HepG2 (cell line): ENCODE results near the gene GPR61. TPM values are rescaled to one million over a fixed set of nuclear protein-coding genes. Genes with fewer than 3 reads are reported as not detected.

Source experiments
- ATAC-seq: fragments of 200-7000 bp; cut with Tn5 transposase; 3 replicates; pipeline ENCODE4 v1.9.1; 2020; ENCODE audit warnings: mild to moderate bottlenecking, moderate library complexity
- BruUV-seq: library from RNA; stranded (reverse); fragments of 400-500 nt; replicated peaks from 2 replicates; lab custom pipeline; 2021; lab: Mats Ljungman, UMichigan
- CTCF ChIA-PET: fragments of 300-600 bp; formaldehyde crosslinking; extraction: SDS; loops from one replicate; lab custom pipeline; 2021; ENCODE audit warnings: low total read pairs, inconsistent platforms, low intra/inter-chr PET ratio; lab: Yijun Ruan, JAX
- POLR2A ChIA-PET: fragments of 350-600 bp; sonication (Branson Sonifier 250); formaldehyde crosslinking; loops from one replicate; lab custom pipeline; 2020; ENCODE audit warnings: antibody characterized with exemption, inconsistent platforms; lab: Yijun Ruan, JAX
- DNase-seq: peaks from one replicate; pipeline ENCODE4 v3.0.0-alpha.2; 2015; ENCODE audit warnings: low spot score
- FAIRE-seq: peaks from 3 replicates; lab custom pipeline; 2011; peaks lifted over from hg19 to GRCh38; lab: Jason Lieb, UNC
- H2AFZ ChIP-seq: one replicate; pipeline ENCODE4 v1.6.1; 2011; ENCODE audit warnings: low read length, inconsistent platforms
- H3K27ac ChIP-seq: fragments of 300-600 bp; 3 replicates; pipeline ENCODE4 v1.8.0; 2011; ENCODE audit warnings: mixed run types, mild to moderate bottlenecking, mixed read lengths, low read length, inconsistent platforms; ENCODE audit not compliant: insufficient read depth; ENCODE audit errors: extremely low read length
- H3K27me3 ChIP-seq, 2 experiments: fragments of 200-600 bp in 1 of 2; 2 replicates in 1 of 2; 3 replicates in 1 of 2; pipeline versions ENCODE4 v1.6.0 to v1.8.0; 2011; ENCODE audit warnings: low read length in 2 of 2, mild to moderate bottlenecking in 2 of 2, moderate library complexity in 2 of 2, inconsistent platforms in 1 of 2; ENCODE audit not compliant: insufficient read depth in 2 of 2, control insufficient read depth in 1 of 2
- H3K36me3 ChIP-seq, 2 experiments: fragments of 200-600 bp in 1 of 2; replicated peaks in 1 of 2; 2 replicates in 1 of 2; 3 replicates in 1 of 2; pipeline versions ENCODE4 v1.5.1 to v1.8.0; 2011; ENCODE audit warnings: low read length in 2 of 2, inconsistent platforms in 1 of 2; ENCODE audit not compliant: insufficient read depth in 2 of 2, control insufficient read depth in 1 of 2
- H3K4me1 ChIP-seq: 2 replicates; pipeline ENCODE4 v1.5.1; 2012; ENCODE audit warnings: low read length, inconsistent platforms; ENCODE audit not compliant: insufficient read depth
- H3K4me2 ChIP-seq: 2 replicates; pipeline ENCODE4 v1.6.0; 2011; ENCODE audit warnings: low read depth, low read length, inconsistent platforms
- H3K4me3 ChIP-seq, 3 experiments: fragments of 200-600 bp in 1 of 3; sonication (generic), shearing (Covaris generic) in 1 of 3; replicated peaks in 1 of 3; 2 replicates each; pipeline ENCODE4 v1.5.1; 2011 to 2016; ENCODE audit warnings: low read length in 3 of 3, inconsistent platforms in 2 of 3, low read depth in 2 of 3, mild to moderate bottlenecking in 2 of 3, control low read depth in 1 of 3, mixed read lengths in 1 of 3; ENCODE audit not compliant: insufficient read depth in 1 of 3
- H3K79me2 ChIP-seq: one replicate; pipeline ENCODE4 v1.6.1; 2011; ENCODE audit warnings: low read length, inconsistent platforms; ENCODE audit not compliant: insufficient read depth
- H3K9ac ChIP-seq: 2 replicates; pipeline ENCODE4 v1.6.0; 2011; ENCODE audit warnings: mild to moderate bottlenecking, low read depth, low read length, inconsistent platforms; ENCODE audit not compliant: insufficient read depth
- H3K9me3 ChIP-seq: 2 replicates; pipeline ENCODE4 v1.5.1; 2012; ENCODE audit warnings: mild to moderate bottlenecking, low read length
- H4K20me1 ChIP-seq: 2 replicates; pipeline ENCODE4 v1.6.0; 2011; ENCODE audit warnings: inconsistent platforms, mild to moderate bottlenecking, low read length, moderate library complexity; ENCODE audit not compliant: insufficient read depth
- BCLAF1 ChIP-seq: fragments of 450-650 bp; IDR thresholded peaks from 2 replicates; pipeline ENCODE4 v1.6.1; 2017; ENCODE audit warnings: mild to moderate bottlenecking
- ERF ChIP-seq: IDR thresholded peaks from 2 replicates; pipeline ENCODE4 v1.6.1; 2018; ENCODE audit warnings: missing biosample characterization, missing genetic modification reagents
- HNF1A ChIP-seq, 2 experiments: sonication (generic) in 1 of 2; formaldehyde crosslinking in 1 of 2; IDR thresholded peaks; 2 replicates each; pipeline versions ENCODE4 v1.4.0 to v1.6.1; 2016 to 2020; ENCODE audit warnings: borderline replicate concordance in 1 of 2, low read depth in 1 of 2, mild to moderate bottlenecking in 1 of 2, missing genetic modification reagents in 1 of 2
- MED1 ChIP-seq: sonication (generic); formaldehyde crosslinking; IDR thresholded peaks from 2 replicates; pipeline ENCODE4 v1.4.0; 2020; ENCODE audit warnings: missing genetic modification reagents
- PTBP1 ChIP-seq: fragments of 200-400 bp; formaldehyde crosslinking; IDR thresholded peaks from 2 replicates; pipeline ENCODE4 v1.6.1; 2018; ENCODE audit warnings: low read length, low read depth; ENCODE audit not compliant: poor library complexity, severe bottlenecking
- SP1 ChIP-seq, 2 experiments: fragments of 450-650 bp in 1 of 2; sonication (generic) in 1 of 2; formaldehyde crosslinking in 1 of 2; IDR thresholded peaks; 2 replicates each; pipeline versions ENCODE4 v1.4.0 to v1.6.1; 2016 to 2020; ENCODE audit warnings: missing genetic modification reagents in 1 of 2
- SP140L ChIP-seq: sonication (generic); formaldehyde crosslinking; IDR thresholded peaks from 2 replicates; pipeline ENCODE4 v1.4.0; 2020; ENCODE audit warnings: missing genetic modification reagents, borderline replicate concordance
- TAF1 ChIP-seq: sonication (generic); formaldehyde crosslinking; IDR thresholded peaks from 2 replicates; pipeline ENCODE4 v1.4.0; 2020; ENCODE audit warnings: missing genetic modification reagents
- XRCC5 ChIP-seq: fragments of 200-400 bp; formaldehyde crosslinking; optimal IDR thresholded peaks from 2 replicates; pipeline ENCODE3; 2017; ENCODE audit warnings: mild to moderate bottlenecking, low read length
- ZBTB33 ChIP-seq: sonication (generic); formaldehyde crosslinking; IDR thresholded peaks from 2 replicates; pipeline ENCODE4 v1.4.0; 2020; ENCODE audit warnings: missing genetic modification reagents
- ZFP1 ChIP-seq: IDR thresholded peaks from 2 replicates; pipeline ENCODE4 v1.6.1; 2016
- ZNF138 ChIP-seq: sonication (generic); formaldehyde crosslinking; IDR thresholded peaks from 2 replicates; pipeline ENCODE4 v1.5.0; 2020; ENCODE audit warnings: mild to moderate bottlenecking, low read depth, missing genetic modification reagents
- ZSCAN22 ChIP-seq: sonication (generic); formaldehyde crosslinking; IDR thresholded peaks from 2 replicates; pipeline ENCODE4 v1.4.0; 2020; ENCODE audit warnings: mild to moderate bottlenecking, missing genetic modification reagents
- WGBS: methylation state at CpG from one replicate; pipeline ENCODE4 v1.1.6; 2017; ENCODE audit warnings: low lambda C conversion rate; 5-methylcytosine and 5-hydroxymethylcytosine counted together
- in situ Hi-C: cut with HindIII; loops from 2 replicates; pipeline ENCODE4 v1.10.0; 2017; ENCODE audit warnings: low pct_unique_long_range_greater_than_20kb; ENCODE audit not compliant: extremely low pct_ligation_motif_present
- intact Hi-C: fragments of 100-400 bp; cut with micrococcal nuclease; formaldehyde crosslinking; loops from one replicate; pipeline ENCODE4 v1.10.0; 2022; ENCODE audit not compliant: unreplicated experiment
- polyA plus RNA-seq, 8 experiments: library from polyadenylated mRNA; depleted of rRNA in 3 of 8; stranded (reverse) in 7 of 8; unstranded in 1 of 8; fragments of >200 nt; fragmentation: Illumina TruSeq in 4 of 8; extraction: Trizol in 4 of 8; gene quantifications; 2 replicates each; pipeline versions ENCODE4 v1.2.1 to v1.2.3, GENCODE V29; 2011 to 2016; ENCODE audit warnings: low read depth in 4 of 8, missing spikeins in 1 of 8, mixed read lengths in 1 of 8; ENCODE audit not compliant: insufficient read depth in 1 of 8
- total RNA-seq, 5 experiments: library from RNA; depleted of rRNA; stranded (reverse); fragments of >200 nt; fragmentation: Illumina TruSeq; extraction: Trizol; gene quantifications; 2 replicates each; pipeline ENCODE4 v1.2.3, GENCODE V29; 2016; ENCODE audit warnings: low read depth in 1 of 5
- TF ChIP-seq, protein P1 (sequence below): sonication (generic); formaldehyde crosslinking; IDR thresholded peaks from 2 replicates; pipeline ENCODE4 v1.8.1; 2023; ENCODE audit warnings: mild to moderate bottlenecking, missing genetic modification reagents

Gene GPR61
- total and polyA plus RNA-seq, 2 of the 13 experiments (the other 11 are each of a cell fraction or from before 2014, with no cell fraction given), result not detected

- no peak overlapping the region for H3K27ac ChIP-seq
- H3K4me1 ChIP-seq, result peaks cover 50% of the 10 kb centered on the region
- H4K20me1 ChIP-seq, result peaks cover 19% of the 10 kb centered on the region
- TF ChIP-seq, protein P1, sequence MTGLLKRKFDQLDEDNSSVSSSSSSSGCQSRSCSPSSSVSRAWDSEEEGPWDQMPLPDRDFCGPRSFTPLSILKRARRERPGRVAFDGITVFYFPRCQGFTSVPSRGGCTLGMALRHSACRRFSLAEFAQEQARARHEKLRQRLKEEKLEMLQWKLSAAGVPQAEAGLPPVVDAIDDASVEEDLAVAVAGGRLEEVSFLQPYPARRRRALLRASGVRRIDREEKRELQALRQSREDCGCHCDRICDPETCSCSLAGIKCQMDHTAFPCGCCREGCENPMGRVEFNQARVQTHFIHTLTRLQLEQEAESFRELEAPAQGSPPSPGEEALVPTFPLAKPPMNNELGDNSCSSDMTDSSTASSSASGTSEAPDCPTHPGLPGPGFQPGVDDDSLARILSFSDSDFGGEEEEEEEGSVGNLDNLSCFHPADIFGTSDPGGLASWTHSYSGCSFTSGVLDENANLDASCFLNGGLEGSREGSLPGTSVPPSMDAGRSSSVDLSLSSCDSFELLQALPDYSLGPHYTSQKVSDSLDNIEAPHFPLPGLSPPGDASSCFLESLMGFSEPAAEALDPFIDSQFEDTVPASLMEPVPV (CRISPR knock-in tag), result no peak
- TF ChIP-seq TAF1 (CRISPR knock-in tag) (no peak), HNF1A (IDR thresholded peaks at IDR 0.05; ENCODE audit: low read depth) (no peak), HNF1A (CRISPR knock-in tag; IDR thresholded peaks at IDR 0.05; ENCODE audit: borderline replicate concordance) (no peak), ZNF138 (CRISPR knock-in tag) (no peak), PTBP1 (no peak), BCLAF1 (no peak), XRCC5 (no peak), SP140L (no peak), ZFP1 (no peak), SP1 (IDR thresholded peaks at IDR 0.05) (no peak), SP1 (CRISPR knock-in tag; IDR thresholded peaks at IDR 0.05) (no peak), ZSCAN22 (CRISPR knock-in tag) (no peak), ERF (CRISPR knock-in tag) (no peak), ZBTB33 (CRISPR knock-in tag) (no peak), MED1 (CRISPR knock-in tag) (no peak)
Observed at GRCh38 chr1:109570414-109570813, 30.7 kb downstream of the GPR61 start.

More at GRCh38 chr1:109570414-109570813, 30.7 kb downstream of the GPR61 start:
- FAIRE-seq, result no peak
- 96% methylated on average over 3 of the region's 3 CpGs for WGBS
- intact Hi-C loops, result no loop called here
- H3K4me3 ChIP-seq, result no peak overlapping the region
- H3K9ac ChIP-seq, result no peak overlapping the region
- no peak overlapping the region for H3K4me2 ChIP-seq
- no peak for ATAC-seq
- peaks cover 74% of the 10 kb centered on the region for H3K79me2 ChIP-seq
- in situ Hi-C loops, result no loop called here
- no peak overlapping the region for H2AFZ ChIP-seq
- ChIA-PET CTCF (no interaction called here), POLR2A (interaction anchor here (0.7 kb wide), 1 partner anchor 22 kb away, joined by 4 read pairs; the partner anchor contains the start of gene GNAI3)
- no peak for DNase-seq
- no peaks in the 10 kb centered on the region for H3K9me3 ChIP-seq
- H3K27me3 ChIP-seq, result no peaks in the 10 kb centered on the region
- H3K36me3 ChIP-seq, result peaks cover 0 to 6% of the 10 kb centered on the region in 2 experiments; a peak in 1 of 5 replicates
- BruUV-seq, result no TSS peak
